PFSK-1 (cell line): ENCODE results near the gene SARDH.

Source experiments
- FOXP2 ChIP-seq: optimal IDR thresholded peaks from 2 replicates; pipeline ENCODE3; 2011; ENCODE audit warnings: borderline replicate concordance, control low read depth, inconsistent platforms; ENCODE audit not compliant: insufficient read depth; ENCODE audit errors: extremely low read length, extremely low read depth
- POLR2AphosphoS5 ChIP-seq: IDR thresholded peaks from 2 replicates; pipeline ENCODE4 v1.6.1; 2012; ENCODE audit warnings: low read depth, mild to moderate bottlenecking, control low read depth, low read length, moderate library complexity
- SIN3A ChIP-seq: IDR thresholded peaks from 2 replicates; pipeline ENCODE4 v1.6.1; 2012; ENCODE audit warnings: mild to moderate bottlenecking, low read length, moderate library complexity, borderline replicate concordance; ENCODE audit not compliant: insufficient read depth
- TAF1 ChIP-seq: IDR thresholded peaks from 2 replicates; pipeline ENCODE4 v1.6.1; 2012; ENCODE audit warnings: low read length, control low read depth, borderline replicate concordance; ENCODE audit not compliant: insufficient read depth
- TF ChIP-seq, protein P1 (sequence below), 2 experiments: IDR thresholded peaks; 2 replicates each; pipeline versions ENCODE4 v1.6.1 to v1.8.0; 2011 to 2012; ENCODE audit warnings: low read depth in 2 of 2, low read length in 2 of 2, control low read depth in 1 of 2, inconsistent platforms in 1 of 2, mild to moderate bottlenecking in 1 of 2, moderate library complexity in 1 of 2; ENCODE audit not compliant: insufficient read depth in 1 of 2

The SARDH gene

GRCh38 chr9:133615606-133616188 is 122.5 kb downstream of the SARDH start:
- TF ChIP-seq TAF1 (no peak), SIN3A (no peak), FOXP2 (no peak), POLR2AphosphoS5 (no peak)
- TF ChIP-seq, protein P1, sequence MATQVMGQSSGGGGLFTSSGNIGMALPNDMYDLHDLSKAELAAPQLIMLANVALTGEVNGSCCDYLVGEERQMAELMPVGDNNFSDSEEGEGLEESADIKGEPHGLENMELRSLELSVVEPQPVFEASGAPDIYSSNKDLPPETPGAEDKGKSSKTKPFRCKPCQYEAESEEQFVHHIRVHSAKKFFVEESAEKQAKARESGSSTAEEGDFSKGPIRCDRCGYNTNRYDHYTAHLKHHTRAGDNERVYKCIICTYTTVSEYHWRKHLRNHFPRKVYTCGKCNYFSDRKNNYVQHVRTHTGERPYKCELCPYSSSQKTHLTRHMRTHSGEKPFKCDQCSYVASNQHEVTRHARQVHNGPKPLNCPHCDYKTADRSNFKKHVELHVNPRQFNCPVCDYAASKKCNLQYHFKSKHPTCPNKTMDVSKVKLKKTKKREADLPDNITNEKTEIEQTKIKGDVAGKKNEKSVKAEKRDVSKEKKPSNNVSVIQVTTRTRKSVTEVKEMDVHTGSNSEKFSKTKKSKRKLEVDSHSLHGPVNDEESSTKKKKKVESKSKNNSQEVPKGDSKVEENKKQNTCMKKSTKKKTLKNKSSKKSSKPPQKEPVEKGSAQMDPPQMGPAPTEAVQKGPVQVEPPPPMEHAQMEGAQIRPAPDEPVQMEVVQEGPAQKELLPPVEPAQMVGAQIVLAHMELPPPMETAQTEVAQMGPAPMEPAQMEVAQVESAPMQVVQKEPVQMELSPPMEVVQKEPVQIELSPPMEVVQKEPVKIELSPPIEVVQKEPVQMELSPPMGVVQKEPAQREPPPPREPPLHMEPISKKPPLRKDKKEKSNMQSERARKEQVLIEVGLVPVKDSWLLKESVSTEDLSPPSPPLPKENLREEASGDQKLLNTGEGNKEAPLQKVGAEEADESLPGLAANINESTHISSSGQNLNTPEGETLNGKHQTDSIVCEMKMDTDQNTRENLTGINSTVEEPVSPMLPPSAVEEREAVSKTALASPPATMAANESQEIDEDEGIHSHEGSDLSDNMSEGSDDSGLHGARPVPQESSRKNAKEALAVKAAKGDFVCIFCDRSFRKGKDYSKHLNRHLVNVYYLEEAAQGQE (IDR thresholded peaks at IDR 0.05; ENCODE audit: insufficient read depth in 1 of 2, low read depth in 2 of 2, low read length in 2 of 2), result no peak

GRCh38 chr9:133615186-133615585 is 123.0 kb downstream of the SARDH start:
- TF ChIP-seq, protein P1 (IDR thresholded peaks at IDR 0.05; ENCODE audit: insufficient read depth in 1 of 2, low read depth in 2 of 2, low read length in 2 of 2), result no peak

GRCh38 chr9:133614678-133615077 is 123.5 kb downstream of the SARDH start:
- TF ChIP-seq SIN3A (no peak), POLR2AphosphoS5 (no peak), FOXP2 (no peak), TAF1 (no peak)
- TF ChIP-seq, protein P1 (IDR thresholded peaks at IDR 0.05; ENCODE audit: insufficient read depth in 1 of 2, low read depth in 2 of 2, low read length in 2 of 2), result no peak

- TF ChIP-seq FOXP2 (no peak), TAF1 (no peak), SIN3A (no peak), POLR2AphosphoS5 (no peak)
- TF ChIP-seq, protein P1 (IDR thresholded peaks at IDR 0.05; ENCODE audit: insufficient read depth in 1 of 2, low read depth in 2 of 2, low read length in 2 of 2), result no peak
Observed at GRCh38 chr9:133614056-133614455, 124.1 kb downstream of the SARDH start.
